GM12873 (cell line): Measurements from ENCODE around the gene ATP9B.

Experiments
- CTCF ChIP-seq: IDR thresholded peaks from 2 replicates; pipeline ENCODE4 v1.5.1; 2012; ENCODE audit warnings: low read depth, mild to moderate bottlenecking, moderate library complexity, low read length, control low read depth; ENCODE audit not compliant: insufficient read depth; ENCODE audit errors: missing control alignments

ATP9B gene

GRCh38 chr18:79211844-79212243 lies 142.7 kb downstream of the ATP9B start:
- TF ChIP-seq CTCF: no peak

- TF ChIP-seq CTCF: no peak
Measured at GRCh38 chr18:79214056-79214455, 144.9 kb downstream of the ATP9B start.

- no peak for TF ChIP-seq CTCF
Measured at GRCh38 chr18:79216176-79216575, 147.0 kb downstream of the ATP9B start.

GRCh38 chr18:79217979-79218604 lies 148.9 kb downstream of the ATP9B start:
- TF ChIP-seq CTCF: no peak

GRCh38 chr18:79218605-79219190 lies 149.5 kb downstream of the ATP9B start:
- no peak for TF ChIP-seq CTCF

- no peak for TF ChIP-seq CTCF
Measured at GRCh38 chr18:79221136-79221535, 151.9 kb downstream of the ATP9B start.

GRCh38 chr18:79222790-79223189 lies 153.6 kb downstream of the ATP9B start:
- no peak for TF ChIP-seq CTCF

GRCh38 chr18:79223431-79223830 lies 154.2 kb downstream of the ATP9B start:
- TF ChIP-seq CTCF: no peak
